Effector memory CD8-positive, alpha-beta T cell (primary cell): Measurements from ENCODE around the gene AFF1.

ENCODE experiments used
- ATAC-seq: fragments of 150-1000 bp; cut with Tn5 transposase; replicated peaks from 2 replicates; pipeline ENCODE4 v1.10.0; 2021; ENCODE audit warnings: mild to moderate bottlenecking, moderate library complexity
- DNase-seq, 3 experiments: peaks; one replicate each; pipeline ENCODE4 v3.0.0; 2021
- H3K27ac Mint-ChIP-seq, 2 donors: one replicate each; pipeline ENCODE4 v1.8.0; 2022; ENCODE audit warnings: mild to moderate bottlenecking in 2 of 2, mixed read lengths in 2 of 2, moderate library complexity in 2 of 2
- H3K27me3 Mint-ChIP-seq, 2 donors: one replicate each; pipeline ENCODE4 v1.8.0; 2022; ENCODE audit warnings: mixed read lengths in 2 of 2
- H3K36me3 Mint-ChIP-seq: one replicate; pipeline ENCODE4 v1.8.0; 2022; ENCODE audit warnings: mild to moderate bottlenecking, moderate library complexity, mixed read lengths; ENCODE audit not compliant: insufficient read depth
- H3K4me1 Mint-ChIP-seq, 2 donors: one replicate each; pipeline ENCODE4 v1.8.0; 2022; ENCODE audit warnings: low read depth in 2 of 2, mixed read lengths in 2 of 2
- H3K4me3 Mint-ChIP-seq, 2 donors: one replicate each; pipeline ENCODE4 v1.8.0; 2022; ENCODE audit warnings: mild to moderate bottlenecking in 2 of 2, mixed read lengths in 2 of 2, moderate library complexity in 2 of 2
- H3K9me3 Mint-ChIP-seq, 2 donors: one replicate each; pipeline ENCODE4 v1.8.0; 2022; ENCODE audit warnings: mixed read lengths in 2 of 2

The AFF1 gene

GRCh38 chr4:87101543-87102199 lies 166.9 kb downstream of the AFF1 start:
- no peak overlapping the region for H3K4me3 Mint-ChIP-seq
- H3K27me3 Mint-ChIP-seq: no peaks in the 10 kb centered on the region
- DNase-seq (no peak), ATAC-seq (no peak)
- H3K27ac Mint-ChIP-seq: peak overlapping the region in 1 of 2 donors; percentile 86
- H3K36me3 Mint-ChIP-seq: peaks cover 6% of the 10 kb centered on the region
- peaks cover 32 to 44% of the 10 kb centered on the region in 2 donors for H3K4me1 Mint-ChIP-seq
- H3K9me3 Mint-ChIP-seq: no peaks in the 10 kb centered on the region

- H3K27ac Mint-ChIP-seq: peak overlapping the region; percentile 84 to 86
Measured at GRCh38 chr4:87103086-87103485, 168.3 kb downstream of the AFF1 start.

DNA sequence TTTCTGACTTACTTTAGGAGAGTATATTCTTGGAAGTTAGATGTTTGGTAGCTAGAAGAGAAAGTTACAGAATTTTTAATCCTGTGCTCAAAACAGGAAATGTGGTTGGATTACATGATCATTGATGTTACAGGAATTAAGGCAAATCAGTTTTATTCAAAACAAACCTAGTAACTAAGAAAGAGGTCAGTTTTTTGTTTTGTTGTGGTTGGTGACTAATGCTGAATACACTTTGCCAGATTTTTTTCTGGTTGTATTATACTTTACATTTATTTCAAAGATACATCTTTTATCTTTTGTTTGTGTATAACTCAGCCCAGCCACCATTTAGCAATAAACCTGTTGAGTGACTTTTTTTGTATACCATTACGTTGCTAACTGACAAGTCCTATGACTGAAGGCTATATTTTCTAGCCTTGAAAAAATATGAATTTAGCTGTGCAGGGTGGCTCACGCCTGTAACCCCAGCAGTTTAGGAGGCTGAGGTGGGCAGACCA lies 168.9 kb downstream of the AFF1 start:
- H3K36me3 Mint-ChIP-seq: peaks cover 17% of the 10 kb centered on the region
- no peaks in the 10 kb centered on the region for H3K9me3 Mint-ChIP-seq
- ATAC-seq (peak; percentile 83), DNase-seq (no peak)
- H3K4me3 Mint-ChIP-seq: peak overlapping the region; percentile 29 to 61
- peaks cover 28 to 39% of the 10 kb centered on the region in 2 donors for H3K4me1 Mint-ChIP-seq
- peak overlapping the region; percentile 84 to 86 for H3K27ac Mint-ChIP-seq
- H3K27me3 Mint-ChIP-seq: no peaks in the 10 kb centered on the region

More at GRCh38 chr4:87103086-87103485, 168.3 kb downstream of the AFF1 start:
- Mint-ChIP-seq H3K4me1 (peaks cover 28 to 40% of the 10 kb centered on the region in 2 donors), H3K4me3 (peak overlapping the region in 1 of 2 donors; percentile 61), H3K27me3 (no peaks in the 10 kb centered on the region), H3K36me3 (peaks cover 11% of the 10 kb centered on the region), H3K9me3 (no peaks in the 10 kb centered on the region)
- ATAC-seq (no peak), DNase-seq (no peak)

DNA sequence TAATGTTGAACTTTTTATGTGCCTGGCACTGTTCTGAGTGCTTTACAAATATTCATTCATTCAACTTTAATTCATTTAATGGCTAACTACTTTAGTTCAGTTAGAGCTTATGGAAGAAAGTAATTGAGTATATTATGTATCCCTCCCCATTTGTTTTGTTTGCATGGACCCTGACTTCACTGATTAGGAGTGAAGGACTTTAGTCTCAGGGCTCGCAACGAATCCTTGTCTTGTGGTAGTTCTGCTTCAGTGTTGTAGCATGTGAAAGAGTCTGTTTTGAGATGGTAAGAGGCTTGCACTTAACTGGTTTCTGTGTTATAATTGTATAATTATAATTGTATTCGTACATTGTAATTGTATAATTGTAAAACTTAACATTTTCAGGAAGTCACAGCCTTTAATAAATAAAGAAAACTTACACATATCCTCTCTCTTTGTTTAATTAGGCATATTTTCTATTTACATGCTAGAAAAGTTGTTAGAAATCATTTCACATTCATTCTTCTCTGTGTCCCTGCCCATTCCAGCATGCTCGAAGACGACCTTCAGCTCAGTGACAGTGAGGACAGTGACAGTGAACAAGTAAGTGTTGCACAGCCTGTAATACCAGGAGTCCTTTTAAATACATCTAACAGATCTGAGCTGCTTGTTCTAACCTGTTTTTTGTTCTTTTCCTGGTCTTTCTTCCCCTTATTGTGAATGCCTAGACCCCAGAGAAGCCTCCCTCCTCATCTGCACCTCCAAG lies 170.5 kb downstream of the AFF1 start:
- H3K4me1 Mint-ChIP-seq: peaks cover 26 to 36% of the 10 kb centered on the region in 2 donors
- H3K27ac Mint-ChIP-seq: peak overlapping the region; percentile 36 to 84
- ATAC-seq: no peak
- no peaks in the 10 kb centered on the region for H3K9me3 Mint-ChIP-seq
- H3K4me3 Mint-ChIP-seq: no peak overlapping the region
- no peak for DNase-seq
- H3K27me3 Mint-ChIP-seq: no peaks in the 10 kb centered on the region
- H3K36me3 Mint-ChIP-seq: peaks cover 29% of the 10 kb centered on the region

GRCh38 chr4:87108142-87108546 lies 173.3 kb downstream of the AFF1 start:
- no peak for DNase-seq
- Mint-ChIP-seq H3K27ac (no peak overlapping the region), H3K9me3 (no peaks in the 10 kb centered on the region), H3K4me3 (no peak overlapping the region), H3K4me1 (peaks cover 19 to 27% of the 10 kb centered on the region in 2 donors), H3K36me3 (peaks cover 43% of the 10 kb centered on the region), H3K27me3 (no peaks in the 10 kb centered on the region)
- no peak for ATAC-seq

- no peak overlapping the region for H3K27ac Mint-ChIP-seq
- peaks cover 40% of the 10 kb centered on the region for H3K36me3 Mint-ChIP-seq
- H3K27me3 Mint-ChIP-seq: no peaks in the 10 kb centered on the region
- no peak overlapping the region for H3K4me3 Mint-ChIP-seq
- H3K9me3 Mint-ChIP-seq: no peaks in the 10 kb centered on the region
- no peak for ATAC-seq
- no peak for DNase-seq
- peaks cover 11 to 17% of the 10 kb centered on the region in 2 donors for H3K4me1 Mint-ChIP-seq
Measured at GRCh38 chr4:87109121-87109520, 174.3 kb downstream of the AFF1 start.

- Mint-ChIP-seq H3K9me3 (no peaks in the 10 kb centered on the region), H3K27ac (peak overlapping the region in 1 of 2 donors; percentile 5), H3K27me3 (no peaks in the 10 kb centered on the region), H3K4me1 (peaks cover 8 to 11% of the 10 kb centered on the region in 2 donors), H3K36me3 (peaks cover 48% of the 10 kb centered on the region), H3K4me3 (no peak overlapping the region)
- no peak for DNase-seq
- ATAC-seq: no peak
Measured at GRCh38 chr4:87109945-87110344, 175.1 kb downstream of the AFF1 start.

GRCh38 chr4:87112063-87112462 lies 177.3 kb downstream of the AFF1 start:
- no peak for ATAC-seq
- DNase-seq: no peak
- H3K4me3 Mint-ChIP-seq: no peak overlapping the region
- H3K4me1 Mint-ChIP-seq: peaks cover 3 to 7% of the 10 kb centered on the region in 2 donors
- peaks cover 65% of the 10 kb centered on the region for H3K36me3 Mint-ChIP-seq
- no peaks in the 10 kb centered on the region for H3K9me3 Mint-ChIP-seq
- no peaks in the 10 kb centered on the region for H3K27me3 Mint-ChIP-seq
- peak overlapping the region; percentile 23 to 50 for H3K27ac Mint-ChIP-seq

- no peak overlapping the region for H3K27ac Mint-ChIP-seq
- H3K27me3 Mint-ChIP-seq: no peaks in the 10 kb centered on the region
- H3K4me1 Mint-ChIP-seq: peaks cover 3 to 10% of the 10 kb centered on the region in 2 donors
- H3K4me3 Mint-ChIP-seq: no peak overlapping the region
- no peak for DNase-seq
- ATAC-seq: no peak
- H3K36me3 Mint-ChIP-seq: peaks cover 57% of the 10 kb centered on the region
- no peaks in the 10 kb centered on the region for H3K9me3 Mint-ChIP-seq
Measured at GRCh38 chr4:87114245-87115062, 179.6 kb downstream of the AFF1 start.

DNA sequence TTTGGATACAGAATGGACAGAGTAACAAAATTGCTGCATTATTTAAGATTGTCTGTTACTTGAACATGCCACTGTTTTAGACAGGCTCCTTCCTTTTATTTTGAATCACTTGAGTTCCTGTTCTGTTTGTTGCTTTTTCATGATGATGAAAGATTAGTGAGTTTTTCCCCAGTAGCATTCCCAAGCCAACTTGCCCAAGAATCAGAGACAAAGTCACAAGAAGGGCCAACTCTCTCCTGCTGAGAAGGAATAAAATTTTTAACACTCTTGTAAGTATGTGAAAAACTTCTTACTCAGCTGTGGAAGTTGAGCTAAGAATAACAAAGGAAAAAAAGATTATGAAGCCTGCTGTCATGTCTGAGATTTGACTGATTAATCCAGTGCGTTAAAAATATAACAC lies 181.4 kb downstream of the AFF1 start:
- no peaks in the 10 kb centered on the region for H3K9me3 Mint-ChIP-seq
- peaks cover 52% of the 10 kb centered on the region for H3K36me3 Mint-ChIP-seq
- H3K27ac Mint-ChIP-seq: no peak overlapping the region

DNA sequence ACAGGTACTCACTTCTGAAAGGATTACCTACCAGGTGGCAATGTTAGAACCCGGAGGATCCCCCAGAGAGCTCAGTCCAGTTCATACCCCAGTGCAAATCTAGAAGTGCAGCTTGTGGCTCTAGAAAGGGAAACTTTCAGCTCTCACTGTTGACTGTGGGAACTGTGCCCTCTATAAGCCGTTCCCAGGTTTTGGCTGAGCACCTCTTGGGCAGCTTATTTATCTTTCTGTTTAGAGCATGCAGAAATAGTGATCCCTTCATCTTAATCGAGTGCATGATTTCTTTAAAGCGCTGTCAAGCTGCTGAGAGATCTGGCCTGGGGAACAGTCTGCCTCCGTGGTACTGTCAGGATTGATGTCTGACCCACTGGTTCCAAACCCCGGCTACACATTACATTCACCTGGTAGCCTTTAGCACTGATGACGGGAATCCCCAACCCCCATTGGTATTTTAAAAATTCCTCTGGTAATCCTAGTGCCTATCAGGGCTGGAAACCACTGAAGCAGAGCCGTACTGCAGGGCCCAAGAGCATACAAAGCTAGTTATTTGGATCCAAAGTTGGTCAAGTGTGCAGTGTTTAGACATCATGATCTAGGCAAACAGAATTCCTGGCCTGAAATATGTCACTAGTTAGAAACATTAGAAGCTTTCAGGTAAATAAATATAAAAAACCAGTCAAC lies 182.4 kb downstream of the AFF1 start:
- Mint-ChIP-seq H3K4me3 (no peak overlapping the region), H3K27me3 (no peaks in the 10 kb centered on the region), H3K9me3 (no peaks in the 10 kb centered on the region), H3K4me1 (peaks cover 12 to 13% of the 10 kb centered on the region in 2 donors), H3K36me3 (peaks cover 47% of the 10 kb centered on the region), H3K27ac (no peak overlapping the region)
- ATAC-seq (no peak), DNase-seq (no peak)

More for the DNA sequence above, 181.4 kb downstream of the AFF1 start:
- ATAC-seq: no peak
- Mint-ChIP-seq H3K4me3 (no peak overlapping the region), H3K27me3 (no peaks in the 10 kb centered on the region), H3K4me1 (peaks cover 13 to 17% of the 10 kb centered on the region in 2 donors)
- no peak for DNase-seq

- Mint-ChIP-seq H3K4me1 (peaks cover 11 to 17% of the 10 kb centered on the region in 2 donors), H3K4me3 (no peak overlapping the region), H3K36me3 (peaks cover 45% of the 10 kb centered on the region), H3K9me3 (no peaks in the 10 kb centered on the region), H3K27ac (no peak overlapping the region), H3K27me3 (no peaks in the 10 kb centered on the region)
- DNase-seq (no peak), ATAC-seq (no peak)
Measured at GRCh38 chr4:87117732-87118075, 182.9 kb downstream of the AFF1 start.

- Mint-ChIP-seq H3K27me3 (no peaks in the 10 kb centered on the region), H3K27ac (no peak overlapping the region), H3K9me3 (no peaks in the 10 kb centered on the region), H3K4me3 (no peak overlapping the region), H3K4me1 (peaks cover 11 to 17% of the 10 kb centered on the region in 2 donors), H3K36me3 (peaks cover 46% of the 10 kb centered on the region)
- DNase-seq (no peak), ATAC-seq (no peak)
Measured at GRCh38 chr4:87118421-87118820, 183.6 kb downstream of the AFF1 start.
